ENCODE measurements around the gene TTC23.

Gene TTC23

GRCh38 chr15:99099661-99100060 lies 149.7 kb downstream of the TTC23 start:
- DNase-seq, result no peak

DNA sequence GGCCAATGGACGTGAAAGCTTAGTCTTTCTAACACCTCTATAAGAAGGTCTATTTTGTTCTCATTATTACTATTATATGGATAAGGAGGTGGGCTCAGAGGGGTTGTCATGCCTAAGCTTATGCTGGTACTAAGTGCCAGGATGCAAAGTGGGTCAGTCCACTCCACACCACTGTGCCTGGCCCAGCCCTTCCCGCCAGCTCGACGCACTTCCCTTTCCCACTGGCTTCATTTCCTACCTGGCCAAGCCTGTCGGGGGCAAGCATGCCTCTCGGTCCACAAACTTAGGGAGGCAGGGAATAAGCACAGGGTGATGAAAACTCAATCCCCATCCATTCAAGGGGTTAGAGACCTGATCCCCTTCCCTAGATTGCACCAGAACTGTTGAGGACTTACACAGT lies 150.4 kb downstream of the TTC23 start:
- DNase-seq, result no peak

DNA sequence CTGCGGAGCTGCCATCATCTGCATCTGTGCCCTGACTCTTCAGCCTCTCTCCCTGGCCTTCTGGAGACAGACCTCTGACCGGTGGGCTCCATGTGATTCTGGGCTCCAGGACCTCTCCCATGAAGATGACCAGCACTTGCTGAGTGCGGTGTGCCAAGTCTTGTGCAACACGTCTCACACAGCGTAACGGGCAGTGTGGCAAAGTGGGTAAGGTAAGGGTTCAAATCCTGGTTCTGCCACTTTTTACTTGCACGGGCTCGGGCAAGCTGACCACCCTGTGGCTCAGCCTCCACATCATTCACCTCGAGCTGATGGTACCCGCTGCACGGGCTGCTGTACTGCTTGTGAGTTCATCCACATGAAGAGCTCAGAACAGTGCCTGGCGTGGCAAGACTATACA lies 151.0 kb downstream of the TTC23 start:
- DNase-seq, result no peak

DNA sequence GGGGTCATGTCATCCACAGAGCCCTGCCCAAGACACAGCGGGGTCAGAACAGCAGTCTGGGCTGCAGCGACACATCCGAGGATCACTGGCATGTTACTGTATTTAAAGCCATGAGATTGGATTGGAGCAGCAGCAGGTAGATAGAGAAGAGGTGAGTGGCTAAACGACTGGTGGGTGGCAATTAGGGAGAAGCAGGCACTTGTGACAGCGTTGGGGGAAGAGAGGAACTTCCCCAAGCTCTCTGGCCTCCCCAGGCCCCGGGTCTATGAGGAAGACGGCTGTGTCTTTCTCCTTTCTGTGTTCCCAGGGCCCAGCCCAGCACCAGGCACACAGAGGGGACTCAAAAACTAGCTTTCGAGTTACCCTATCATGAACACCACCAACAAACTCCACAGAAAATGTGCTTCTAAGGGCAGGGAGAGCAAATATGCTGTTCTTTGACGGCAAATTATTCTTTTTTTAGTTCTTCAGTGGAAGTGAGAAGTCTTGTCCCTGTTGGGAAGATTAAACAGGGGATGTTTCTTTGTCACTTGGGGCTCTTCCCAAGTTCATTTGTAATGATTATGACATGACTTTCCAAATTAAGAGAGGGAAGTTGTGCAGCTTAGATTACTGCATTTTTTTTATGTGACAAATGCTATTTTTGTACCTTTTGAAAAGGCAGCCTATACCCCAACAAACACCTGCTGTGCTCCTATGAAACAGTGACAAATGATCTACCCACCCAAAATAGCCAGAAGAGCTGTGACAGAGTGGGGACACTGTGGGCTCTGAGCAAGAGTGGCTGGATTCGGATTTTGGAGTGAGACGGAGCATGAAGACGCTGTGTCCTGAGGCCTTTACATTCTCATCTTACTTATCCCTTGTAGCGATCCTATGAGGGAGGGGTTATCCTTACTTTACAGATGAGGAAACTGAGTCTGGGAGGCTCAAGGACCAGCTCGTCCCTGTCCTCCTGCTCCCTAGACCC lies 151.7 kb downstream of the TTC23 start:
- no peak for DNase-seq

- DNase-seq, result no peak
Measured at GRCh38 chr15:99096894-99097426, 152.4 kb downstream of the TTC23 start.

DNA sequence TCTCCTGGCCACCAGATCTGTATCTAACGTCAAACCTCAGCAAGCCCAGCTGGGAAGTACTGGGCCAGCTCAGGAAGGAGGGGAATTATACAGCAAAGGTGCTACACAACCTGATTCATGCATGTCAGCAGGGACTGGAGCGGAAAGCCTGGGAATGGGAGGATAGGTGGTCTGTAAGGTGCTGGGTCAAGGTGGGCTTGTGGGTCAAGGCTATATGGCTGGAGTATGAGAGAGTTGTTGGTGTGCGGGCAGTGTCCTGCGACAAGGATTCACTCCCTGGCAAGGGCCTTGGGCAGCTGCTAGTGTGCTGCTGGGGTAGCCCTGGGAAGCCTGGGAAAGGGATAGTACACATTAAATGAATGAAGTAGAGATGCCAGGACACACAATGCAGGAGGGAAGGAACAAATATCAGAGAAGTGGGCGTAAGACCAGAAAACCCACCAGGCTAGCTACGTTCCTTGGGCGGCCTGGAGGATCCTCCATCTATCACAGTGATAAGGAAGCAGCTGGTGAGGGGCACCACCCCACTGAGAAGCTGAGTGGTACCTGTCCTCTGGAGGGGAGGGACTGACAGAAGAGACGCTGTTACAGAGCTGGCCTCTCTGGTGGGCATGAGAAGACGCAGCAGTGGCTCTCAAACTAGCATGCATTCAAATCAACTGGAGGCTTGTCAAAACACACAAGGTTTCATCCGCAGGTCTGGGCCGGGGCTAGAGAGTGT lies 153.0 kb downstream of the TTC23 start:
- DNase-seq, result no peak

GRCh38 chr15:99095626-99096025 lies 153.8 kb downstream of the TTC23 start:
- DNase-seq, result no peak

DNA sequence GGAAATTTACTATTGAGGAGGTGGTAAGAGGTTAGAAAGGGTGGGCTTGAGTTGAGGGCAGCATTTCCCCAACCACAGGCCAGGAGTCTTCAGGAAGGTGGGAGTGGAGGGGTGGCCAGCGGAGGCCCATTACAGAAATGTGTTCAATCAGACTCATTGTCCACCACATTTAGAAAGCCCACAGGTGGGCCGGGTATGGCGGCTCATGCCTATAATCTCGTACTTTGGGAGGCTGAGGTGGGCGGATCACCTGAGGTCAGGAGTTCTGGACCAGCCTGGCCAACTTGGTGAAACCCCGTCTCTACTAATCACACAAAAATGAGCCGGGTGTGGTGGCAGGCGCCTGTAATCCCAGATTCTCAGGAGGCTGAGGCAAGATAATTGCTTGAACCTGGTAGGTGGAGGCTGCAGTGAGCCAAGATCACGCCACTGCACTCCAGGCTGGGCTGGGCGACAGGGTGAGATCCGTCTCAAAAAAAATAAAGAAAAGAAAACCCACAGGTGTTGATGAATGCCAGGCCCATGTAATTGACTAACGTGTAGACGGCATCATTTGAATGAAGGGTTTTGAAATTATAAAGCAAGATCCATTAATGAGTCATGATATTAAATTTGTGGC lies 156.7 kb downstream of the TTC23 start:
- DNase-seq, result no peak

GRCh38 chr15:99090938-99091337 lies 158.4 kb downstream of the TTC23 start:
- no peak for DNase-seq

- DNase-seq, result no peak
Measured at GRCh38 chr15:99090011-99090699, 159.2 kb downstream of the TTC23 start.

DNA sequence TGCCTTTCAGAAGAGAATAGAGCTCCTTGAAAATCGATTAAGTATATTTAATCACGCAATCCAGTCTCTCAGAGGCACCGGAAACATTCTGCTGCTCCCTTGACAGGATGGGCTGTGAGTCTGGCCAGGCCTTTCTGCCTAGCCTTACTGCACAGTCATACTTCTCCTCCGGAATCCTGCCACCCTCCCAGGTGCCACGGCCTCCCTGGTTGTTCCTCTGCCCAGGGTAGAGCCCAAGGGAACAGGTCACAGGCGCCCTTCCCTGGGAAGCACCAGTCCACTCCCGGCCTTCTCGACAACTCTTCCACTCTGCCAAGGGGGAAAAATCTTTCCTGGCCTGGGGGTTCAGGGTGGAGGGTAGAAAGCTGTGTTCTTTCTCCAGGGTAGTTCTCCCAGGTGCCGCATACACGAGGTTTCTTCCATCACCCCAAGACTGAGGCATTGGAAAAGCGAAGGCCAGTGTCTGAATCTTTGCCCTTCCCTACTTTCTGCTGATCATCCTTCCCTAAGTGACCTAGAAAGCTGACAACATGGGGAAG lies 161.9 kb downstream of the TTC23 start:
- no peak for DNase-seq

GRCh38 chr15:99086327-99086667 lies 163.1 kb downstream of the TTC23 start:
- DNase-seq, result no peak

Measured in NCI-H524 (cell line).